WTC11 (cell line): ENCODE results near the gene PDE6G. TPM values are rescaled to one million over a fixed set of nuclear protein-coding genes. Genes with fewer than 3 reads are reported as not detected.

ENCODE experiments used
- ATAC-seq: fragments of 200-7000 bp; cut with Tn5 transposase; 2 replicates; pipeline ENCODE4 v1.10.0; 2021; ENCODE audit warnings: mild to moderate bottlenecking, moderate library complexity
- CTCF ChIA-PET: fragments of 300-600 bp; sonication (Branson Sonifier 250); formaldehyde crosslinking; loops from one replicate; lab custom pipeline; 2021; ENCODE audit warnings: antibody characterized with exemption; lab: Charles Lee
- POLR2A ChIA-PET: fragments of 350-600 bp; sonication (Branson Sonifier 250); formaldehyde crosslinking; loops from one replicate; lab custom pipeline; 2021; ENCODE audit warnings: antibody characterized with exemption; lab: Charles Lee
- DNase-seq: peaks from one replicate; pipeline ENCODE4 v3.0.0; 2021; ENCODE audit warnings: low spot score
- H3K27ac Mint-ChIP-seq: 2 replicates; pipeline ENCODE4 v1.8.0; 2021; ENCODE audit warnings: mixed read lengths
- H3K27me3 Mint-ChIP-seq: 2 replicates; pipeline ENCODE4 v1.8.0; 2021; ENCODE audit warnings: low read depth, mild to moderate bottlenecking, moderate library complexity, mixed read lengths
- H3K36me3 Mint-ChIP-seq: 2 replicates; pipeline ENCODE4 v1.8.0; 2021; ENCODE audit warnings: mixed read lengths
- H3K4me1 Mint-ChIP-seq: 2 replicates; pipeline ENCODE4 v1.8.0; 2022; ENCODE audit warnings: mixed read lengths
- H3K4me3 Mint-ChIP-seq: 2 replicates; pipeline ENCODE4 v1.8.0; 2021; ENCODE audit warnings: mild to moderate bottlenecking, moderate library complexity, mixed read lengths
- H3K9me3 Mint-ChIP-seq: 2 replicates; pipeline ENCODE4 v1.8.0; 2021; ENCODE audit warnings: mixed read lengths
- AFF4 ChIP-seq: sonication (generic); formaldehyde crosslinking; IDR thresholded peaks from 2 replicates; pipeline ENCODE4 v1.8.1; 2023; ENCODE audit warnings: mild to moderate bottlenecking, missing genetic modification reagents, borderline replicate concordance
- EMX1 ChIP-seq: fragments of 250-450 bp; sonication (Bioruptor Pico); IDR thresholded peaks from 2 replicates; pipeline ENCODE4 v1.8.0; 2021; ENCODE audit warnings: mild to moderate bottlenecking
- FOXK1 ChIP-seq: sonication (generic); formaldehyde crosslinking; IDR thresholded peaks from 2 replicates; pipeline ENCODE4 v1.8.0; 2022; ENCODE audit warnings: mild to moderate bottlenecking, moderate library complexity, missing genetic modification reagents
- FOXP1 ChIP-seq: sonication (generic); formaldehyde crosslinking; IDR thresholded peaks from 2 replicates; pipeline ENCODE4 v1.8.0; 2022; ENCODE audit warnings: missing genetic modification reagents, mild to moderate bottlenecking, moderate library complexity, borderline replicate concordance
- HMGA2 ChIP-seq: fragments of 250-450 bp; sonication (Bioruptor Pico); IDR thresholded peaks from 2 replicates; pipeline ENCODE4 v1.4.0; 2021; ENCODE audit warnings: mild to moderate bottlenecking, moderate library complexity
- IRF2 ChIP-seq: sonication (generic); formaldehyde crosslinking; IDR thresholded peaks from 2 replicates; pipeline ENCODE4 v1.8.0; 2022; ENCODE audit warnings: low read depth, missing genetic modification reagents, borderline replicate concordance
- MLX ChIP-seq: sonication (generic); formaldehyde crosslinking; IDR thresholded peaks from 2 replicates; pipeline ENCODE4 v1.8.1; 2023; ENCODE audit warnings: mild to moderate bottlenecking, missing genetic modification reagents, moderate library complexity
- NR1H2 ChIP-seq: sonication (generic); formaldehyde crosslinking; IDR thresholded peaks from 2 replicates; pipeline ENCODE4 v1.9.0; 2021; ENCODE audit warnings: mild to moderate bottlenecking, moderate library complexity, missing genetic modification reagents
- PRDM15 ChIP-seq: sonication (generic); formaldehyde crosslinking; IDR thresholded peaks from 2 replicates; pipeline ENCODE4 v1.8.0; 2022; ENCODE audit warnings: missing genetic modification reagents
- SOX15 ChIP-seq: fragments of 250-450 bp; sonication (Bioruptor Pico); IDR thresholded peaks from 2 replicates; pipeline ENCODE4 v1.9.0; 2021; ENCODE audit warnings: mild to moderate bottlenecking
- TEAD4 ChIP-seq: sonication (generic); formaldehyde crosslinking; IDR thresholded peaks from 2 replicates; pipeline ENCODE4 v1.8.0; 2022; ENCODE audit warnings: mild to moderate bottlenecking, missing genetic modification reagents
- USF2 ChIP-seq: sonication (generic); formaldehyde crosslinking; IDR thresholded peaks from 2 replicates; pipeline ENCODE4 v1.8.1; 2023; ENCODE audit warnings: mild to moderate bottlenecking, missing genetic modification reagents, moderate library complexity
- ZNF219 ChIP-seq: sonication (generic); formaldehyde crosslinking; IDR thresholded peaks from 2 replicates; pipeline ENCODE4 v1.8.0; 2023; ENCODE audit warnings: missing genetic modification reagents, mild to moderate bottlenecking, borderline replicate concordance
- ZNF281 ChIP-seq: sonication (generic); formaldehyde crosslinking; IDR thresholded peaks from 2 replicates; pipeline ENCODE4 v1.8.0; 2023; ENCODE audit warnings: mild to moderate bottlenecking, missing genetic modification reagents
- ZNF396 ChIP-seq: fragments of 250-450 bp; sonication (Bioruptor Pico); IDR thresholded peaks from 2 replicates; pipeline ENCODE4 v1.8.0; 2021; ENCODE audit warnings: mild to moderate bottlenecking, moderate library complexity, borderline replicate concordance
- total RNA-seq: library from RNA; stranded (reverse); gene quantifications from 3 replicates; pipeline ENCODE4 v1.2.3, GENCODE V29; 2021

Gene PDE6G
- total RNA-seq, 1 experiment from 2014 or later: 4.4 TPM

GRCh38 chr17:81680150-81680549 lies 23.8 kb upstream of the PDE6G start (continued):
- TF ChIP-seq EMX1 (CRISPR knock-in tag) (no peak), NR1H2 (CRISPR knock-in tag) (no peak), HMGA2 (no peak), ZNF219 (CRISPR knock-in tag) (no peak), TEAD4 (CRISPR knock-in tag) (no peak), USF2 (CRISPR knock-in tag) (no peak), MLX (no peak), IRF2 (CRISPR knock-in tag) (no peak), ZNF281 (CRISPR knock-in tag) (no peak), AFF4 (CRISPR knock-in tag) (no peak), PRDM15 (CRISPR knock-in tag) (no peak)

GRCh38 chr17:81676906-81677305 lies 20.6 kb upstream of the PDE6G start:
- CTCF ChIA-PET: interaction anchor here (1.2 to 1.6 kb wide), 3 partner anchors 10 to 26 kb away, joined by 5 to 6 read pairs (median 5); partner anchors contain the start of genes CCDC137, MRPL12 and OXLD1
- no peaks in the 10 kb centered on the region for H3K9me3 Mint-ChIP-seq
- no peak for ATAC-seq

More at GRCh38 chr17:81676906-81677305, 20.6 kb upstream of the PDE6G start:
- Mint-ChIP-seq H3K27me3 (no peaks in the 10 kb centered on the region), H3K4me3 (no peak overlapping the region), H3K36me3 (peaks cover 28% of the 10 kb centered on the region), H3K4me1 (no peaks in the 10 kb centered on the region), H3K27ac (no peak overlapping the region)
- TF ChIP-seq FOXP1 (no peak), FOXK1 (no peak), SOX15 (CRISPR knock-in tag) (no peak), ZNF396 (CRISPR knock-in tag) (no peak)
- POLR2A ChIA-PET: no interaction called here
- no peak for DNase-seq
